H1 (cell line): ENCODE measurements around the gene COPS6. TPM values are rescaled to one million over a fixed set of nuclear protein-coding genes. Genes with fewer than 3 reads are reported as not detected.
A peak's percentile ranks its signal among the peaks of the same experiment; 100 is the strongest.

Experiments
- CHD2 ChIP-seq: IDR thresholded peaks from 2 replicates; pipeline ENCODE4 v1.6.1; 2012; ENCODE audit warnings: low read length, improper control_type of control experiment
- CTBP2 ChIP-seq: IDR thresholded peaks from 2 replicates; pipeline ENCODE4 v1.7.0; 2011; ENCODE audit warnings: borderline replicate concordance, mild to moderate bottlenecking, moderate library complexity, mixed read lengths, low read length; ENCODE audit not compliant: insufficient read depth, insufficient read length
- JUND ChIP-seq: IDR thresholded peaks from 2 replicates; pipeline ENCODE4 v1.6.1; 2011; ENCODE audit warnings: mild to moderate bottlenecking, improper control_type of control experiment, low read length
- KDM1A ChIP-seq: fragments of 200-600, 300-600 bp; sonication (generic); IDR thresholded peaks from 2 replicates; pipeline ENCODE4 v1.7.1; 2016; ENCODE audit warnings: mild to moderate bottlenecking, low read length, borderline replicate concordance
- NANOG ChIP-seq: IDR thresholded peaks from 2 replicates; pipeline ENCODE4 v1.6.1; 2011; ENCODE audit warnings: low read length, low read depth, mild to moderate bottlenecking, inconsistent platforms; ENCODE audit not compliant: insufficient read depth, poor library complexity, severe bottlenecking
- POLR2A ChIP-seq, 2 experiments: IDR thresholded peaks; 1 replicate in 1 of 2; 2 replicates in 1 of 2; pipeline ENCODE4 v1.6.1; 2011; ENCODE audit warnings: low read depth in 2 of 2, low read length in 2 of 2, mild to moderate bottlenecking in 2 of 2; ENCODE audit errors: control extremely low read depth in 1 of 2
- RXRA ChIP-seq: IDR thresholded peaks from 2 replicates; pipeline ENCODE4 v1.6.1; 2011; ENCODE audit warnings: low read depth, mild to moderate bottlenecking, low read length, moderate library complexity; ENCODE audit not compliant: insufficient read depth
- polyA plus RNA-seq, 7 experiments: library from polyadenylated mRNA; depleted of rRNA in 3 of 7; stranded (reverse) in 5 of 7; unstranded in 2 of 7; fragments of >200 nt in 5 of 7; fragments of 200-250 nt in 2 of 7; gene quantifications; 1 replicate in 5 of 7; 2 replicates in 1 of 7; 4 replicates in 1 of 7; pipeline versions ENCODE4 v1.2.1 to v1.2.3, GENCODE V29; 2011 to 2013; ENCODE audit warnings: missing spikeins in 2 of 7, mixed read lengths in 2 of 7
- total RNA-seq: library from RNA; stranded (reverse); fragmentation: NEBNext Ultra II Directional; extraction: Animal tissue kit (Norgen Biotek cat#: 25700); gene quantifications from 2 replicates; pipeline ENCODE4 v1.2.1, GENCODE V29; 2021
- TF ChIP-seq, protein P1 (sequence below): fragments of 300-600 bp; sonication (generic); IDR thresholded peaks from 2 replicates; pipeline ENCODE4 v1.7.1; 2012; ENCODE audit warnings: low read length, moderate library complexity, mild to moderate bottlenecking, inconsistent platforms; ENCODE audit not compliant: insufficient replicate concordance
- TF ChIP-seq, protein P2 (sequence below): IDR thresholded peaks from 2 replicates; pipeline ENCODE4 v1.6.1; 2012; ENCODE audit warnings: inconsistent platforms

The COPS6 gene
- total and polyA plus RNA-seq, 2 of the 8 experiments (the other 6 are each of a cell fraction or from before 2014, with no cell fraction given): 127 to 225 TPM

GRCh38 chr7:100119072-100119969 is 30.6 kb downstream of the COPS6 start, which contains the start of the genes CNPY4 and TAF6 (continued):
- TF ChIP-seq, protein P1, sequence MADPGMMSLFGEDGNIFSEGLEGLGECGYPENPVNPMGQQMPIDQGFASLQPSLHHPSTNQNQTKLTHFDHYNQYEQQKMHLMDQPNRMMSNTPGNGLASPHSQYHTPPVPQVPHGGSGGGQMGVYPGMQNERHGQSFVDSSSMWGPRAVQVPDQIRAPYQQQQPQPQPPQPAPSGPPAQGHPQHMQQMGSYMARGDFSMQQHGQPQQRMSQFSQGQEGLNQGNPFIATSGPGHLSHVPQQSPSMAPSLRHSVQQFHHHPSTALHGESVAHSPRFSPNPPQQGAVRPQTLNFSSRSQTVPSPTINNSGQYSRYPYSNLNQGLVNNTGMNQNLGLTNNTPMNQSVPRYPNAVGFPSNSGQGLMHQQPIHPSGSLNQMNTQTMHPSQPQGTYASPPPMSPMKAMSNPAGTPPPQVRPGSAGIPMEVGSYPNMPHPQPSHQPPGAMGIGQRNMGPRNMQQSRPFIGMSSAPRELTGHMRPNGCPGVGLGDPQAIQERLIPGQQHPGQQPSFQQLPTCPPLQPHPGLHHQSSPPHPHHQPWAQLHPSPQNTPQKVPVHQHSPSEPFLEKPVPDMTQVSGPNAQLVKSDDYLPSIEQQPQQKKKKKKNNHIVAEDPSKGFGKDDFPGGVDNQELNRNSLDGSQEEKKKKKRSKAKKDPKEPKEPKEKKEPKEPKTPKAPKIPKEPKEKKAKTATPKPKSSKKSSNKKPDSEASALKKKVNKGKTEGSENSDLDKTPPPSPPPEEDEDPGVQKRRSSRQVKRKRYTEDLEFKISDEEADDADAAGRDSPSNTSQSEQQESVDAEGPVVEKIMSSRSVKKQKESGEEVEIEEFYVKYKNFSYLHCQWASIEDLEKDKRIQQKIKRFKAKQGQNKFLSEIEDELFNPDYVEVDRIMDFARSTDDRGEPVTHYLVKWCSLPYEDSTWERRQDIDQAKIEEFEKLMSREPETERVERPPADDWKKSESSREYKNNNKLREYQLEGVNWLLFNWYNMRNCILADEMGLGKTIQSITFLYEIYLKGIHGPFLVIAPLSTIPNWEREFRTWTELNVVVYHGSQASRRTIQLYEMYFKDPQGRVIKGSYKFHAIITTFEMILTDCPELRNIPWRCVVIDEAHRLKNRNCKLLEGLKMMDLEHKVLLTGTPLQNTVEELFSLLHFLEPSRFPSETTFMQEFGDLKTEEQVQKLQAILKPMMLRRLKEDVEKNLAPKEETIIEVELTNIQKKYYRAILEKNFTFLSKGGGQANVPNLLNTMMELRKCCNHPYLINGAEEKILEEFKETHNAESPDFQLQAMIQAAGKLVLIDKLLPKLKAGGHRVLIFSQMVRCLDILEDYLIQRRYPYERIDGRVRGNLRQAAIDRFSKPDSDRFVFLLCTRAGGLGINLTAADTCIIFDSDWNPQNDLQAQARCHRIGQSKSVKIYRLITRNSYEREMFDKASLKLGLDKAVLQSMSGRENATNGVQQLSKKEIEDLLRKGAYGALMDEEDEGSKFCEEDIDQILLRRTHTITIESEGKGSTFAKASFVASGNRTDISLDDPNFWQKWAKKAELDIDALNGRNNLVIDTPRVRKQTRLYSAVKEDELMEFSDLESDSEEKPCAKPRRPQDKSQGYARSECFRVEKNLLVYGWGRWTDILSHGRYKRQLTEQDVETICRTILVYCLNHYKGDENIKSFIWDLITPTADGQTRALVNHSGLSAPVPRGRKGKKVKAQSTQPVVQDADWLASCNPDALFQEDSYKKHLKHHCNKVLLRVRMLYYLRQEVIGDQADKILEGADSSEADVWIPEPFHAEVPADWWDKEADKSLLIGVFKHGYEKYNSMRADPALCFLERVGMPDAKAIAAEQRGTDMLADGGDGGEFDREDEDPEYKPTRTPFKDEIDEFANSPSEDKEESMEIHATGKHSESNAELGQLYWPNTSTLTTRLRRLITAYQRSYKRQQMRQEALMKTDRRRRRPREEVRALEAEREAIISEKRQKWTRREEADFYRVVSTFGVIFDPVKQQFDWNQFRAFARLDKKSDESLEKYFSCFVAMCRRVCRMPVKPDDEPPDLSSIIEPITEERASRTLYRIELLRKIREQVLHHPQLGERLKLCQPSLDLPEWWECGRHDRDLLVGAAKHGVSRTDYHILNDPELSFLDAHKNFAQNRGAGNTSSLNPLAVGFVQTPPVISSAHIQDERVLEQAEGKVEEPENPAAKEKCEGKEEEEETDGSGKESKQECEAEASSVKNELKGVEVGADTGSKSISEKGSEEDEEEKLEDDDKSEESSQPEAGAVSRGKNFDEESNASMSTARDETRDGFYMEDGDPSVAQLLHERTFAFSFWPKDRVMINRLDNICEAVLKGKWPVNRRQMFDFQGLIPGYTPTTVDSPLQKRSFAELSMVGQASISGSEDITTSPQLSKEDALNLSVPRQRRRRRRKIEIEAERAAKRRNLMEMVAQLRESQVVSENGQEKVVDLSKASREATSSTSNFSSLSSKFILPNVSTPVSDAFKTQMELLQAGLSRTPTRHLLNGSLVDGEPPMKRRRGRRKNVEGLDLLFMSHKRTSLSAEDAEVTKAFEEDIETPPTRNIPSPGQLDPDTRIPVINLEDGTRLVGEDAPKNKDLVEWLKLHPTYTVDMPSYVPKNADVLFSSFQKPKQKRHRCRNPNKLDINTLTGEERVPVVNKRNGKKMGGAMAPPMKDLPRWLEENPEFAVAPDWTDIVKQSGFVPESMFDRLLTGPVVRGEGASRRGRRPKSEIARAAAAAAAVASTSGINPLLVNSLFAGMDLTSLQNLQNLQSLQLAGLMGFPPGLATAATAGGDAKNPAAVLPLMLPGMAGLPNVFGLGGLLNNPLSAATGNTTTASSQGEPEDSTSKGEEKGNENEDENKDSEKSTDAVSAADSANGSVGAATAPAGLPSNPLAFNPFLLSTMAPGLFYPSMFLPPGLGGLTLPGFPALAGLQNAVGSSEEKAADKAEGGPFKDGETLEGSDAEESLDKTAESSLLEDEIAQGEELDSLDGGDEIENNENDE: no peak
- TF ChIP-seq, protein P2, sequence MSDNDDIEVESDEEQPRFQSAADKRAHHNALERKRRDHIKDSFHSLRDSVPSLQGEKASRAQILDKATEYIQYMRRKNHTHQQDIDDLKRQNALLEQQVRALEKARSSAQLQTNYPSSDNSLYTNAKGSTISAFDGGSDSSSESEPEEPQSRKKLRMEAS: peak; percentile 31; the same call in 1 of the 2 replicates
- TF ChIP-seq CHD2: peak; percentile 45; the same call in 1 of the 2 replicates
- peak; percentile 52; the same call in 1 of the 2 replicates for TF ChIP-seq KDM1A
- TF ChIP-seq RXRA: no peak
- TF ChIP-seq CTBP2: no peak
- TF ChIP-seq NANOG: no peak
- peak; percentile 54 to 66; a peak in 2 of 3 replicates for TF ChIP-seq POLR2A (IDR thresholded peaks at IDR 0.05; ENCODE audit: control extremely low read depth in 1 of 2, low read depth in 2 of 2, low read length in 2 of 2)
- TF ChIP-seq JUND: no peak
